Measurements from ENCODE around the gene NIP7.
"Not testable (repeated sequence)": the region's sequence is repeated elsewhere in the genome, so short reads cannot be mapped to it uniquely, and the experiment has no call there.

NIP7 gene

GRCh38 chr16:69345923-69346322 is 6.4 kb downstream of the NIP7 start:
- TF ChIP-seq, protein P1, sequence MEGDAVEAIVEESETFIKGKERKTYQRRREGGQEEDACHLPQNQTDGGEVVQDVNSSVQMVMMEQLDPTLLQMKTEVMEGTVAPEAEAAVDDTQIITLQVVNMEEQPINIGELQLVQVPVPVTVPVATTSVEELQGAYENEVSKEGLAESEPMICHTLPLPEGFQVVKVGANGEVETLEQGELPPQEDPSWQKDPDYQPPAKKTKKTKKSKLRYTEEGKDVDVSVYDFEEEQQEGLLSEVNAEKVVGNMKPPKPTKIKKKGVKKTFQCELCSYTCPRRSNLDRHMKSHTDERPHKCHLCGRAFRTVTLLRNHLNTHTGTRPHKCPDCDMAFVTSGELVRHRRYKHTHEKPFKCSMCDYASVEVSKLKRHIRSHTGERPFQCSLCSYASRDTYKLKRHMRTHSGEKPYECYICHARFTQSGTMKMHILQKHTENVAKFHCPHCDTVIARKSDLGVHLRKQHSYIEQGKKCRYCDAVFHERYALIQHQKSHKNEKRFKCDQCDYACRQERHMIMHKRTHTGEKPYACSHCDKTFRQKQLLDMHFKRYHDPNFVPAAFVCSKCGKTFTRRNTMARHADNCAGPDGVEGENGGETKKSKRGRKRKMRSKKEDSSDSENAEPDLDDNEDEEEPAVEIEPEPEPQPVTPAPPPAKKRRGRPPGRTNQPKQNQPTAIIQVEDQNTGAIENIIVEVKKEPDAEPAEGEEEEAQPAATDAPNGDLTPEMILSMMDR (IDR thresholded peaks at IDR 0.05; ENCODE audit: borderline replicate concordance, insufficient read depth, low read depth, low read length) = no peak
- no peak overlapping the region for H3K4me3 ChIP-seq (ENCODE audit: low read depth, low read length)

GRCh38 chr16:69346683-69347082 is 7.1 kb downstream of the NIP7 start:
- H3K4me3 ChIP-seq (ENCODE audit: low read depth, low read length) = no peak overlapping the region
- TF ChIP-seq, protein P1 (IDR thresholded peaks at IDR 0.05; ENCODE audit: borderline replicate concordance, insufficient read depth, low read depth, low read length) = no peak

- H3K4me3 ChIP-seq (ENCODE audit: low read depth, low read length) = no peak overlapping the region
- TF ChIP-seq, protein P1 (IDR thresholded peaks at IDR 0.05; ENCODE audit: borderline replicate concordance, insufficient read depth, low read depth, low read length) = no peak
Measured at GRCh38 chr16:69348222-69348621, 8.7 kb downstream of the NIP7 start.

- TF ChIP-seq, protein P1 (IDR thresholded peaks at IDR 0.05; ENCODE audit: borderline replicate concordance, insufficient read depth, low read depth, low read length) = no peak
- no peak overlapping the region for H3K4me3 ChIP-seq (ENCODE audit: low read depth, low read length)
Measured at GRCh38 chr16:69349536-69349935, 10.0 kb downstream of the NIP7 start.

DNA sequence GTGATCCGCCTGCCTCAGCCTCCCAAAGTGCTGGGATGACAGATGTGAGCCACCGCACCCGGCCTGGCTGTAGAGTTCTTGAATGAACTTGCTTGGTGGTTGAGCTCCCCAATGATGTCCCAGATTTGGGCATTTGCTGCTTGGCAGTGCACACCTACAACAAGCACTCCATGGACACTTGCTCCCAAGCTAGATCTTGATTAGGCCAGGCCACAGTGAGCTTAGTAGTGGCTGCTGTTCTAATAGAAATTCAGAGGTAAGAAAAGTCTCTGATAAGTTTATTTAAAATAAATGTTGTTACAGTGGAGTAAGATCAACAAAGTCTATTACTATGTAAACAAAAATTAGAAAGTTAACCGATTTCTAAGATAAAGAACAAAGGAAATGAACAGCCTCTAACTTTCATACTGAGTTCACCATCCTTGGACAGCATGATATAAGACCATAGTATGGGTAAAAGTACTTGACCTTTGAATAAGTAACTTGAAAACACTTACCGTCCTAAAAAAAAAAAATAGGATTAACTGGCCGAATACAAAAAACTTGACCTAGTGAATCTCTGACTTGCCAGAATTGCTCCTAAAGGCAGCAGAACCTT is 11.1 kb downstream of the NIP7 start:
- H3K4me3 ChIP-seq (ENCODE audit: low read depth, low read length) = no peak overlapping the region
- TF ChIP-seq, protein P1 (IDR thresholded peaks at IDR 0.05; ENCODE audit: borderline replicate concordance, insufficient read depth, low read depth, low read length) = no peak

GRCh38 chr16:69351309-69352027 is 11.9 kb downstream of the NIP7 start, which contains the start of gene TMED6:
Gene TMED6 (minus strand): TSS chr16:69351786. CDS start chr16:69351753, 33 bp downstream.
- TF ChIP-seq, protein P1 (IDR thresholded peaks at IDR 0.05; ENCODE audit: borderline replicate concordance, insufficient read depth, low read depth, low read length) = no peak
- H3K4me3 ChIP-seq (ENCODE audit: low read depth, low read length) = no peak within 1 kb of the TSS

DNA sequence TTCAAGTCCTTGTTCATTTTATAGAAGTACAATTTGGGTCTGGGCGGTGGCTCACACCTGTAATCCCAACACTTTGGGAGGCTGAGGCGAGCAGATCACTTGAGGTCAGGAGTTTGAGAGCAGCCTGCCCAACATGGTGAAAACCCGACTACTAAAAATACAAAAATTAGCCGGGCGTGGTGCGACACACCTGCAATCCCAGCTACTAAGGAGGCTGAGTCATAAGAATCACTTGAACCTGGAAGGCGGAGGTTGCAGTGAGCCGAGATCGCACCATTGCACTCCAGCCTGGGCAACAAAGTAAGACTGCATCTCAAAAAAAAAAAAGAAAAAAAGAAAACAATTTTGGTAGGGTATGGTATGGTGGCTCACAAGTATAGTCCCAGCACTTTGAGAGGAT is 20.5 kb downstream of the NIP7 start:
- not testable (repeated sequence) for H3K4me3 ChIP-seq (ENCODE audit: low read depth, low read length)
